K562 (cell line): ENCODE measurements around the gene HSF5. TPM values are rescaled to one million over a fixed set of nuclear protein-coding genes. Genes with fewer than 3 reads are reported as not detected.

Experiments used
- ARID2 ChIP-seq: fragments of 450-650 bp; IDR thresholded peaks from 2 replicates; pipeline ENCODE4 v1.6.1; 2017; ENCODE audit warnings: antibody characterized with exemption, mild to moderate bottlenecking
- ARID4B ChIP-seq: sonication (generic); formaldehyde crosslinking; IDR thresholded peaks from 2 replicates; pipeline ENCODE4 v1.8.0; 2022; ENCODE audit warnings: mild to moderate bottlenecking, missing genetic modification reagents
- CAMTA2 ChIP-seq: fragments of 250-450 bp; sonication (Bioruptor Pico); conservative IDR thresholded peaks from 2 replicates; pipeline ENCODE4 v1.5.1; 2022
- CEBPB ChIP-seq: fragments of 450-650 bp; IDR thresholded peaks from 2 replicates; pipeline ENCODE4 v1.6.1; 2016; ENCODE audit warnings: missing genetic modification characterization, missing compliant biosample characterization
- CHCHD3 ChIP-seq: fragments of 250-450 bp; sonication (Bioruptor Pico); IDR thresholded peaks from 2 replicates; pipeline ENCODE4 v2.1.2; 2022; ENCODE audit warnings: mild to moderate bottlenecking
- HSF4 ChIP-seq: fragments of 250-450 bp; sonication (Bioruptor Pico); IDR thresholded peaks from 2 replicates; pipeline ENCODE4 v2.1.2; 2022; ENCODE audit warnings: mild to moderate bottlenecking, moderate library complexity, borderline replicate concordance
- JUN ChIP-seq, 2 experiments: sonication (generic) in 1 of 2; formaldehyde crosslinking in 1 of 2; IDR thresholded peaks; 2 replicates each; pipeline versions ENCODE4 v1.6.1 to v1.8.0; 2012 to 2022; ENCODE audit warnings: borderline replicate concordance in 2 of 2, mild to moderate bottlenecking in 2 of 2, improper control_type of control experiment in 1 of 2, low read depth in 1 of 2, low read length in 1 of 2, missing genetic modification reagents in 1 of 2
- NFE2L1 ChIP-seq: fragments of 450-650 bp; IDR thresholded peaks from 2 replicates; pipeline ENCODE4 v1.6.1; 2016; ENCODE audit warnings: missing genetic modification characterization, low read depth, mild to moderate bottlenecking, missing compliant biosample characterization, moderate library complexity, borderline replicate concordance
- NKRF ChIP-seq: fragments of 450-650 bp; IDR thresholded peaks from 2 replicates; pipeline ENCODE4 v1.6.1; 2016; ENCODE audit warnings: borderline replicate concordance
- NR2C1 ChIP-seq, 2 experiments: fragments of 450-650 bp; IDR thresholded peaks; 2 replicates each; pipeline ENCODE4 v1.6.1; 2017; ENCODE audit warnings: mild to moderate bottlenecking in 2 of 2, antibody characterized with exemption in 1 of 2, inconsistent platforms in 1 of 2, missing compliant biosample characterization in 1 of 2, missing genetic modification characterization in 1 of 2
- PHF21A ChIP-seq: fragments of 450-650 bp; IDR thresholded peaks from 2 replicates; pipeline ENCODE4 v1.6.1; 2017; ENCODE audit warnings: low read depth, borderline replicate concordance
- RBFOX2 ChIP-seq: fragments of 200-400 bp; formaldehyde crosslinking; IDR thresholded peaks from 2 replicates; pipeline ENCODE4 v1.6.1; 2017; ENCODE audit warnings: low read depth, mild to moderate bottlenecking, low read length, moderate library complexity
- TAL1 ChIP-seq: fragments of 450-650 bp; IDR thresholded peaks from 2 replicates; pipeline ENCODE4 v1.6.1; 2016; ENCODE audit warnings: mild to moderate bottlenecking
- THRAP3 ChIP-seq: fragments of 450-650 bp; IDR thresholded peaks from 2 replicates; pipeline ENCODE4 v1.6.1; 2016; ENCODE audit warnings: mild to moderate bottlenecking, inconsistent platforms, borderline replicate concordance
- ZBTB43 ChIP-seq: sonication (generic); formaldehyde crosslinking; IDR thresholded peaks from 2 replicates; pipeline ENCODE4 v1.8.0; 2023; ENCODE audit warnings: mild to moderate bottlenecking, missing genetic modification reagents
- ZNF280B ChIP-seq: fragments of 250-450 bp; sonication (Bioruptor Pico); IDR thresholded peaks from 2 replicates; pipeline ENCODE4 v1.5.1; 2021; ENCODE audit warnings: mild to moderate bottlenecking
- polyA plus RNA-seq, 8 experiments: library from polyadenylated mRNA; depleted of rRNA in 4 of 8; stranded (reverse) in 5 of 8; unstranded in 3 of 8; fragments of >200 nt; fragmentation: Nextera tagmentation in 2 of 8; fragmentation: Illumina TruSeq in 1 of 8; extraction: Ambion mirVana in 2 of 8; extraction: Trizol in 1 of 8; gene quantifications; 2 replicates each; pipeline versions ENCODE4 v1.2.1 to v1.2.3, GENCODE V29; 2011 to 2014; ENCODE audit warnings: inconsistent platforms in 1 of 8, missing spikeins in 1 of 8
- total RNA-seq, 7 experiments: library from RNA; depleted of rRNA in 6 of 7; stranded (reverse); fragments of >200 nt in 6 of 7; fragmentation: Illumina TruSeq in 2 of 7; extraction: Trizol in 2 of 7; gene quantifications; 2 replicates each; pipeline versions ENCODE4 v1.2.1 to v1.2.3, GENCODE V29; 2011 to 2021; ENCODE audit warnings: low replicate concordance in 1 of 7

The HSF5 gene
- total and polyA plus RNA-seq, 9 of the 15 experiments (the other 6 are each of a cell fraction or from before 2014, with no cell fraction given): 0.04 TPM; not detected in 8

GRCh38 chr17:58492238-58493121, 4.3 kb upstream of the HSF5 start (continued):
- TF ChIP-seq JUN (IDR thresholded peaks at IDR 0.05; ENCODE audit: borderline replicate concordance, low read depth, low read length) (peak; percentile 97), JUN (CRISPR knock-in tag; IDR thresholded peaks at IDR 0.05; ENCODE audit: borderline replicate concordance) (no peak), ARID2 (no peak), ZNF280B (no peak), CEBPB (tag) (no peak), NFE2L1 (tag) (peak; percentile 88), NKRF (0 out of 2 replicates have a peak, but pooled peaks have one; percentile 17), PHF21A (no peak), RBFOX2 (no peak), THRAP3 (no peak), ARID4B (CRISPR knock-in tag) (no peak), CAMTA2 (CRISPR knock-in tag) (no peak), ZBTB43 (CRISPR knock-in tag) (no peak), NR2C1 (IDR thresholded peaks at IDR 0.05) (no peak), NR2C1 (tag; IDR thresholded peaks at IDR 0.05) (peak; percentile 55), HSF4 (CRISPR knock-in tag) (no peak), CHCHD3 (CRISPR knock-in tag) (no peak), TAL1 (peak; percentile 97)
